Thyroid gland (tissue), 4 donors: ENCODE results near the gene TMEM185A. TPM values are rescaled to one million over a fixed set of nuclear protein-coding genes. Genes with fewer than 3 reads are reported as not detected.
"Not testable (repeated sequence)": the region's sequence is repeated elsewhere in the genome, so short reads cannot be mapped to it uniquely, and the experiment has no call there.

Source experiments
- DNase-seq, 2 donors: peaks; one replicate each; pipeline ENCODE4 v3.0.0-alpha.2; 2019
- H3K27ac ChIP-seq, 3 donors: fragments of 200-600 bp; sonication (generic); 1 replicate in 2 of 3; 2 replicates in 1 of 3; pipeline ENCODE4 v1.5.1; 2016 to 2019; ENCODE audit warnings: mild to moderate bottlenecking in 1 of 3, moderate library complexity in 1 of 3
- H3K27me3 ChIP-seq: fragments of 200-600 bp; sonication (generic); one replicate; pipeline ENCODE4 v1.5.1; 2019
- H3K36me3 ChIP-seq, 2 donors: fragments of 200-600 bp; sonication (generic); one replicate each; pipeline ENCODE4 v1.5.1; 2016 to 2019
- H3K4me1 ChIP-seq, 2 donors: fragments of 200-600 bp; sonication (generic); one replicate each; pipeline ENCODE4 v1.5.1; 2017 to 2019
- H3K4me3 ChIP-seq, 3 donors: fragments of 200-600 bp; sonication (generic); replicated peaks in 1 of 3; 1 replicate in 2 of 3; 2 replicates in 1 of 3; pipeline ENCODE4 v1.5.1; 2016; ENCODE audit warnings: mild to moderate bottlenecking in 1 of 3
- H3K9me3 ChIP-seq: fragments of 200-600 bp; sonication (generic); one replicate; pipeline ENCODE4 v1.5.1; 2017
- CTCF ChIP-seq, 6 experiments: fragments of 200-600 bp in 3 of 6; fragments of 450-650 bp in 3 of 6; sonication (generic) in 3 of 6; IDR thresholded peaks; one replicate each; pipeline ENCODE4 v1.5.1; 2016 to 2019; ENCODE audit warnings: antibody characterized with exemption in 6 of 6, mild to moderate bottlenecking in 2 of 6, inconsistent platforms in 1 of 6, moderate library complexity in 1 of 6
- POLR2A ChIP-seq, 2 donors: fragments of 450-650 bp; IDR thresholded peaks; one replicate each; pipeline ENCODE4 v1.6.1; 2017; ENCODE audit warnings: antibody characterized with exemption in 2 of 2, mild to moderate bottlenecking in 2 of 2, moderate library complexity in 1 of 2
- WGBS, 2 donors: methylation state at CpG; one replicate each; pipeline ENCODE4 v1.1.5; 2017; 5-methylcytosine and 5-hydroxymethylcytosine counted together
- intact Hi-C: fragments of 100-400 bp; cut with DNase I; formaldehyde crosslinking; loops from one replicate; pipeline ENCODE4 v1.15.1; 2023
- total RNA-seq, 4 donors: library from RNA; depleted of rRNA; stranded (reverse); fragments of >200 nt; gene quantifications; one replicate each; pipeline ENCODE4 v1.2.3, GENCODE V29; 2016

TMEM185A gene
- total RNA-seq, 4 donors from 2014 or later: 11.7 to 16.1 (median 13.2) TPM

GRCh38 chrX:149618871-149619270 is 12.7 kb downstream of the TMEM185A start:
- TF ChIP-seq POLR2A (IDR thresholded peaks at IDR 0.05) (no peak), CTCF (IDR thresholded peaks at IDR 0.05) (no peak)
- no peak overlapping the region for H3K4me3 ChIP-seq
- WGBS, 2 donors: 90 to 94% methylated on average over 3 of the region's 3 CpGs
- H3K36me3 ChIP-seq: no peaks in the 10 kb centered on the region
- intact Hi-C loops: no loop called here
- H3K27me3 ChIP-seq: no peaks in the 10 kb centered on the region
- H3K4me1 ChIP-seq: no peaks in the 10 kb centered on the region
- H3K27ac ChIP-seq: no peak overlapping the region
- DNase-seq: no peak
- no peaks in the 10 kb centered on the region for H3K9me3 ChIP-seq

- WGBS, 2 donors: 86 to 87% methylated on average over 1 of the region's 1 CpG
- no peaks in the 10 kb centered on the region for H3K4me1 ChIP-seq
- no peaks in the 10 kb centered on the region for H3K36me3 ChIP-seq
Observed at GRCh38 chrX:149611623-149612175, 19.9 kb downstream of the TMEM185A start.

GRCh38 chrX:149610511-149610910 is 21.1 kb downstream of the TMEM185A start:
- TF ChIP-seq CTCF (IDR thresholded peaks at IDR 0.05) (no peak), POLR2A (IDR thresholded peaks at IDR 0.05) (no peak)
- H3K27me3 ChIP-seq: no peaks in the 10 kb centered on the region
- intact Hi-C loops: no loop called here
- whole genome bisulfite sequencing, 2 donors: 95 to 97% methylated on average over 4 to 5 of the region's 5 CpGs
- H3K27ac ChIP-seq: no peak overlapping the region
- no peaks in the 10 kb centered on the region for H3K36me3 ChIP-seq
- H3K4me3 ChIP-seq: no peak overlapping the region
- DNase-seq: no peak
- no peaks in the 10 kb centered on the region for H3K9me3 ChIP-seq
- no peaks in the 10 kb centered on the region for H3K4me1 ChIP-seq

More at GRCh38 chrX:149611623-149612175, 19.9 kb downstream of the TMEM185A start:
- no peak overlapping the region for H3K27ac ChIP-seq
- TF ChIP-seq CTCF (IDR thresholded peaks at IDR 0.05) (no peak), POLR2A (IDR thresholded peaks at IDR 0.05) (no peak)
- no peaks in the 10 kb centered on the region for H3K27me3 ChIP-seq
- H3K9me3 ChIP-seq: no peaks in the 10 kb centered on the region
- no peak overlapping the region for H3K4me3 ChIP-seq
- DNase-seq: no peak
- intact Hi-C loops: no loop called here

GRCh38 chrX:149607699-149608098 is 23.9 kb downstream of the TMEM185A start:
- H3K27me3 ChIP-seq: no peaks in the 10 kb centered on the region
- no peak for DNase-seq
- H3K4me1 ChIP-seq: no peaks in the 10 kb centered on the region
- no peaks in the 10 kb centered on the region for H3K36me3 ChIP-seq
- TF ChIP-seq CTCF (IDR thresholded peaks at IDR 0.05): no peak
- TF ChIP-seq POLR2A (IDR thresholded peaks at IDR 0.05): no peak
- no peak overlapping the region for H3K4me3 ChIP-seq
- intact Hi-C loops: no loop called here
- H3K27ac ChIP-seq: no peak overlapping the region
- no peaks in the 10 kb centered on the region for H3K9me3 ChIP-seq

- H3K27me3 ChIP-seq, H3K27ac ChIP-seq, H3K4me3 ChIP-seq, H3K4me1 ChIP-seq, intact Hi-C loops, H3K9me3 ChIP-seq, DNase-seq, H3K36me3 ChIP-seq: not testable (repeated sequence)
- 93% methylated on average over 7 of the region's 7 CpGs for WGBS, 2 donors
Observed at GRCh38 chrX:149605248-149605885, 26.2 kb downstream of the TMEM185A start.

GRCh38 chrX:149598603-149599002 is 33.0 kb downstream of the TMEM185A start:
- H3K27ac ChIP-seq, H3K36me3 ChIP-seq, H3K27me3 ChIP-seq, H3K9me3 ChIP-seq, H3K4me1 ChIP-seq, DNase-seq, H3K4me3 ChIP-seq, intact Hi-C loops: not testable (repeated sequence)
- no CpG with 5 or more reads among the region's 11 CpGs for WGBS, 2 donors

- H3K4me1 ChIP-seq, H3K4me3 ChIP-seq, H3K36me3 ChIP-seq, H3K27me3 ChIP-seq, DNase-seq, H3K9me3 ChIP-seq, intact Hi-C loops, H3K27ac ChIP-seq: not testable (repeated sequence)
- no CpG with 5 or more reads among the region's 7 CpGs for WGBS, 2 donors
Observed at GRCh38 chrX:149595943-149596342, 35.6 kb downstream of the TMEM185A start.

- H3K4me1 ChIP-seq, H3K27ac ChIP-seq, H3K36me3 ChIP-seq, DNase-seq, H3K4me3 ChIP-seq, H3K9me3 ChIP-seq, H3K27me3 ChIP-seq, intact Hi-C loops: not testable (repeated sequence)
- WGBS, 2 donors: no CpG with 5 or more reads among the region's 17 CpGs
Observed at GRCh38 chrX:149595214-149595613, 36.4 kb downstream of the TMEM185A start, which contains the start of gene HSFX2. Gene HSFX2 (minus strand): TSS chrX:149595314. CDS start chrX:149594700, 614 bp downstream.

- H3K36me3 ChIP-seq, H3K4me3 ChIP-seq, H3K27me3 ChIP-seq, intact Hi-C loops, H3K27ac ChIP-seq, DNase-seq, H3K9me3 ChIP-seq, H3K4me1 ChIP-seq: not testable (repeated sequence)
- no CpG with 5 or more reads among the region's 7 CpGs for WGBS, 2 donors
Observed at GRCh38 chrX:149590993-149591392, 40.6 kb downstream of the TMEM185A start.
